HepG2 (cell line): ENCODE measurements around the gene EHD1. TPM values are rescaled to one million over a fixed set of nuclear protein-coding genes. Genes with fewer than 3 reads are reported as not detected.

Experiments
- ATF1 ChIP-seq: IDR thresholded peaks from 2 replicates; pipeline ENCODE4 v1.6.1; 2016; ENCODE audit warnings: mild to moderate bottlenecking, control low read depth
- CBFB ChIP-seq: sonication (generic); formaldehyde crosslinking; IDR thresholded peaks from 2 replicates; pipeline ENCODE4 v1.4.0; 2020; ENCODE audit warnings: missing genetic modification reagents
- DR1 ChIP-seq: sonication (generic); formaldehyde crosslinking; IDR thresholded peaks from 2 replicates; pipeline ENCODE4 v1.8.0; 2021; ENCODE audit warnings: mild to moderate bottlenecking, missing genetic modification reagents, inconsistent platforms
- GABPB1 ChIP-seq: IDR thresholded peaks from 2 replicates; pipeline ENCODE4 v1.6.1; 2016; ENCODE audit warnings: mild to moderate bottlenecking, missing genetic modification reagents, moderate library complexity, missing compliant biosample characterization
- GATAD2A ChIP-seq: IDR thresholded peaks from 2 replicates; pipeline ENCODE4 v1.6.1; 2016
- KDM2A ChIP-seq: sonication (generic); formaldehyde crosslinking; IDR thresholded peaks from 2 replicates; pipeline ENCODE4 v1.4.0; 2020; ENCODE audit warnings: low read depth, missing genetic modification reagents, borderline replicate concordance
- KLF15 ChIP-seq: sonication (generic); formaldehyde crosslinking; IDR thresholded peaks from 2 replicates; pipeline ENCODE4 v1.8.1; 2023; ENCODE audit warnings: borderline replicate concordance, mild to moderate bottlenecking, inconsistent platforms, missing genetic modification reagents, mixed read lengths
- KLF6 ChIP-seq: IDR thresholded peaks from 2 replicates; pipeline ENCODE4 v1.8.0; 2016; ENCODE audit warnings: missing biosample characterization, missing genetic modification reagents
- MAFG ChIP-seq: sonication (generic); formaldehyde crosslinking; IDR thresholded peaks from 2 replicates; pipeline ENCODE4 v1.5.1; 2020; ENCODE audit warnings: mild to moderate bottlenecking, missing genetic modification reagents
- NFATC3 ChIP-seq: sonication (generic); formaldehyde crosslinking; IDR thresholded peaks from 2 replicates; pipeline ENCODE4 v1.5.1; 2020; ENCODE audit warnings: mild to moderate bottlenecking, missing genetic modification reagents
- POLR2AphosphoS2 ChIP-seq: IDR thresholded peaks from 2 replicates; pipeline ENCODE4 v1.6.1; 2011; ENCODE audit warnings: low read depth, low read length, improper control_type of control experiment
- RBM22 ChIP-seq: fragments of 200-400 bp; formaldehyde crosslinking; optimal IDR thresholded peaks from 2 replicates; pipeline ENCODE3; 2017; ENCODE audit warnings: mild to moderate bottlenecking, low read length, moderate library complexity
- TAF15 ChIP-seq: fragments of 200-400 bp; formaldehyde crosslinking; IDR thresholded peaks from one replicate; pipeline ENCODE4 v1.6.1; 2018; ENCODE audit warnings: mild to moderate bottlenecking, low read depth, low read length; ENCODE audit not compliant: poor library complexity, severe bottlenecking
- TP53 ChIP-seq: sonication (generic); formaldehyde crosslinking; conservative IDR thresholded peaks from 2 replicates; pipeline ENCODE4 v1.4.0; 2020; ENCODE audit warnings: missing genetic modification reagents
- ZFP37 ChIP-seq: sonication (generic); formaldehyde crosslinking; IDR thresholded peaks from 2 replicates; pipeline ENCODE4 v1.4.0; 2020; ENCODE audit warnings: missing genetic modification reagents, borderline replicate concordance
- ZNF251 ChIP-seq: sonication (generic); formaldehyde crosslinking; IDR thresholded peaks from 2 replicates; pipeline ENCODE4 v1.9.0; 2021; ENCODE audit warnings: mild to moderate bottlenecking, missing genetic modification reagents
- ZNF432 ChIP-seq: sonication (generic); formaldehyde crosslinking; IDR thresholded peaks from 2 replicates; pipeline ENCODE4 v1.5.0; 2020; ENCODE audit warnings: missing genetic modification reagents, mild to moderate bottlenecking, borderline replicate concordance
- ZNF569 ChIP-seq: sonication (generic); formaldehyde crosslinking; IDR thresholded peaks from 2 replicates; pipeline ENCODE4 v1.5.0; 2020; ENCODE audit warnings: mild to moderate bottlenecking, missing genetic modification reagents, moderate library complexity, borderline replicate concordance
- ZNF589 ChIP-seq: sonication (generic); formaldehyde crosslinking; conservative IDR thresholded peaks from 2 replicates; pipeline ENCODE4 v1.8.0; 2022; ENCODE audit warnings: mild to moderate bottlenecking, moderate library complexity, missing genetic modification reagents
- ZNF615 ChIP-seq: sonication (generic); formaldehyde crosslinking; IDR thresholded peaks from 2 replicates; pipeline ENCODE4 v1.5.0; 2020; ENCODE audit warnings: mild to moderate bottlenecking, missing genetic modification reagents, borderline replicate concordance
- ZNF713 ChIP-seq: sonication (generic); formaldehyde crosslinking; IDR thresholded peaks from 2 replicates; pipeline ENCODE4 v1.4.0; 2020; ENCODE audit warnings: mild to moderate bottlenecking, missing genetic modification reagents
- ZNF776 ChIP-seq: sonication (generic); formaldehyde crosslinking; IDR thresholded peaks from 2 replicates; pipeline ENCODE4 v1.4.0; 2020; ENCODE audit warnings: mild to moderate bottlenecking, missing genetic modification reagents
- polyA plus RNA-seq, 8 experiments: library from polyadenylated mRNA; depleted of rRNA in 3 of 8; stranded (reverse) in 7 of 8; unstranded in 1 of 8; fragments of >200 nt; fragmentation: Illumina TruSeq in 4 of 8; extraction: Trizol in 4 of 8; gene quantifications; 2 replicates each; pipeline versions ENCODE4 v1.2.1 to v1.2.3, GENCODE V29; 2011 to 2016; ENCODE audit warnings: low read depth in 4 of 8, missing spikeins in 1 of 8, mixed read lengths in 1 of 8; ENCODE audit not compliant: insufficient read depth in 1 of 8
- total RNA-seq, 5 experiments: library from RNA; depleted of rRNA; stranded (reverse); fragments of >200 nt; fragmentation: Illumina TruSeq; extraction: Trizol; gene quantifications; 2 replicates each; pipeline ENCODE4 v1.2.3, GENCODE V29; 2016; ENCODE audit warnings: low read depth in 1 of 5
- TF ChIP-seq, protein P1 (sequence below): sonication (generic); formaldehyde crosslinking; IDR thresholded peaks from 2 replicates; pipeline ENCODE4 v1.4.0; 2020; ENCODE audit warnings: missing genetic modification reagents, mild to moderate bottlenecking, borderline replicate concordance
- TF ChIP-seq, protein P2 (sequence below): sonication (generic); formaldehyde crosslinking; IDR thresholded peaks from 2 replicates; pipeline ENCODE4 v1.5.0; 2020; ENCODE audit warnings: missing genetic modification reagents, mild to moderate bottlenecking, borderline replicate concordance
- TF ChIP-seq, protein P3 (sequence below): sonication (generic); formaldehyde crosslinking; IDR thresholded peaks from 2 replicates; pipeline ENCODE4 v1.4.0; 2020; ENCODE audit warnings: mild to moderate bottlenecking, missing genetic modification reagents
- TF ChIP-seq, protein P4 (sequence below): sonication (generic); formaldehyde crosslinking; IDR thresholded peaks from 2 replicates; pipeline ENCODE4 v1.4.0; 2020; ENCODE audit warnings: missing genetic modification reagents

The EHD1 gene
- total and polyA plus RNA-seq, 2 of the 13 experiments (the other 11 are each of a cell fraction or from before 2014, with no cell fraction given), result 23.6 to 26.6 TPM

DNA sequence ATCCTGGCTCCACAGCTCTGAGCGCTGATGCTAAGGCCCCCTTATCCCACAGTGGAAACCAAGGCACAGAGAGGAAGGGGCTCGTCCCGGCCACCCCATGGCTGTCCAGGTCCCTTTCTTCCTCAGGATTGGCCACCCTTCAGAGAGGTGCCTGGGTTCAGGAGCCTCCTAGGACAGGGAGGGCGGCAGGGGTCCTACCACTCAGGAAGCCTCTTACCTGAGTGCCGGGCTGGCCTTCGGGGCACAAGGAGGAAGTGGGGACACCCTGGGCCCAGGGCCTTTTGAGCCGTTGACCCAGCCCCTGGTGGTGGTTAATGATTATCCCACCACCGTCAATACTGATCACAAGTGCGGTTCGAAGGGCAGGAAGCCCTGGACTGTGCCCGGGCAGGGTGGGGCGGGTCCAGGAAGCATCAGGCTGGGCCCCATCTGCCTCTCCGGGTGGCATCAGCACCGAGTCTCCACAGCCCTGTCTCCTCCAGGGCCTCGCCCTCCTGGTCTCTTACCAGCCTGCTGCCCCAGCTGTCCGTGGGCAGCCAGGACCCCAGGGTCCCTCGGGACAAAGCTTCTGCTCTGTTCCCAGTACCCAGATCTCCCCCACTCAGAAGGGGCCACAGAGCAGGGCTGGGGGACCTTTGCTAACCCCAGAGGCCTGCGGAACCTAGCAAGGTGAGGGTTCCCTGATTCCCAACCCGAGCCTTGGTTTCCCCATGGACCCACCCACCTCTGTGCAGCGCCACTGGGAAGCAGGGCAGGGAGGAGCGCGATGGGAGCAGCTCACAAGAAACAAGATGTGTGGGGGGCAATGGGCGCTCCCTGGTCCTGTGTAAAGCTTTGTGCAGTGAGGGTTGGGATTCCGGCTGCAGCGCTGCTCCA lies 15.0 kb upstream of the EHD1 start (continued):
- TF ChIP-seq ATF1, result no peak
- peak; percentile 77 for TF ChIP-seq GABPB1 (CRISPR knock-in tag)
- TF ChIP-seq ZNF432, result no peak
- TF ChIP-seq MAFG, result no peak
- no peak; the same call in 1 of the 2 replicates for TF ChIP-seq TP53 (CRISPR knock-in tag)
- TF ChIP-seq ZNF589 (CRISPR knock-in tag), result no peak
- TF ChIP-seq KLF15, result peak; percentile 50; the same call in 1 of the 2 replicates
- TF ChIP-seq RBM22, result peak; percentile 13
- TF ChIP-seq CBFB (CRISPR knock-in tag), result peak; percentile 71
- TF ChIP-seq KLF6 (CRISPR knock-in tag), result peak; percentile 72; the same call in 1 of the 2 replicates
- no peak for TF ChIP-seq ZNF569 (CRISPR knock-in tag)
- TF ChIP-seq KDM2A, result peak; percentile 61; the same call in 1 of the 2 replicates
- TF ChIP-seq, protein P1, sequence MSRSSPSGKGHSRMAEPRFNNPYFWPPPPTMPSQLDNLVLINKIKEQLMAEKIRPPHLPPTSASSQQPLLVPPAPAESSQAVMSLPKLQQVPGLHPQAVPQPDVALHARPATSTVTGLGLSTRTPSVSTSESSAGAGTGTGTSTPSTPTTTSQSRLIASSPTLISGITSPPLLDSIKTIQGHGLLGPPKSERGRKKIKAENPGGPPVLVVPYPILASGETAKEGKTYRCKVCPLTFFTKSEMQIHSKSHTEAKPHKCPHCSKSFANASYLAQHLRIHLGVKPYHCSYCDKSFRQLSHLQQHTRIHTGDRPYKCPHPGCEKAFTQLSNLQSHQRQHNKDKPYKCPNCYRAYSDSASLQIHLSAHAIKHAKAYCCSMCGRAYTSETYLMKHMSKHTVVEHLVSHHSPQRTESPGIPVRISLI (CRISPR knock-in tag), result 0 out of 2 replicates have a peak, but pooled peaks have one; percentile 38
- 0 out of 2 replicates have a peak, but pooled peaks have one; percentile 70 for TF ChIP-seq ZNF713 (CRISPR knock-in tag)
- peak; percentile 97 for TF ChIP-seq DR1 (CRISPR knock-in tag)
- no peak for TF ChIP-seq ZNF615 (CRISPR knock-in tag)
- TF ChIP-seq, protein P2, sequence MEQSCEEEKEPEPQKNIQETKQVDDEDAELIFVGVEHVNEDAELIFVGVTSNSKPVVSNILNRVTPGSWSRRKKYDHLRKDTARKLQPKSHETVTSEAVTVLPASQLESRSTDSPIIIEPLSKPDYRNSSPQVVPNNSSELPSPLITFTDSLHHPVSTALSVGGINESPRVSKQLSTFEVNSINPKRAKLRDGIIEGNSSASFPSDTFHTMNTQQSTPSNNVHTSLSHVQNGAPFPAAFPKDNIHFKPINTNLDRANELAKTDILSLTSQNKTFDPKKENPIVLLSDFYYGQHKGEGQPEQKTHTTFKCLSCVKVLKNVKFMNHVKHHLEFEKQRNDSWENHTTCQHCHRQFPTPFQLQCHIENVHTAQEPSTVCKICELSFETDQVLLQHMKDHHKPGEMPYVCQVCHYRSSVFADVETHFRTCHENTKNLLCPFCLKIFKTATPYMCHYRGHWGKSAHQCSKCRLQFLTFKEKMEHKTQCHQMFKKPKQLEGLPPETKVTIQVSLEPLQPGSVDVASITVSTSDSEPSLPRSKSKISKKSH (CRISPR knock-in tag), result no peak
- TF ChIP-seq ZNF251 (CRISPR knock-in tag), result no peak
- TF ChIP-seq GATAD2A (CRISPR knock-in tag), result peak; percentile 80
- peak; percentile 77; the same call in 1 of the 2 replicates for TF ChIP-seq POLR2AphosphoS2
- TF ChIP-seq, protein P3, sequence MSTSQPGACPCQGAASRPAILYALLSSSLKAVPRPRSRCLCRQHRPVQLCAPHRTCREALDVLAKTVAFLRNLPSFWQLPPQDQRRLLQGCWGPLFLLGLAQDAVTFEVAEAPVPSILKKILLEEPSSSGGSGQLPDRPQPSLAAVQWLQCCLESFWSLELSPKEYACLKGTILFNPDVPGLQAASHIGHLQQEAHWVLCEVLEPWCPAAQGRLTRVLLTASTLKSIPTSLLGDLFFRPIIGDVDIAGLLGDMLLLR, result peak; percentile 25; the same call in 1 of the 2 replicates
- no peak; the same call in 1 of the 2 replicates for TF ChIP-seq ZNF776 (CRISPR knock-in tag)
- TF ChIP-seq ZFP37, result peak; percentile 55; the same call in 1 of the 2 replicates
- TF ChIP-seq, protein P4, sequence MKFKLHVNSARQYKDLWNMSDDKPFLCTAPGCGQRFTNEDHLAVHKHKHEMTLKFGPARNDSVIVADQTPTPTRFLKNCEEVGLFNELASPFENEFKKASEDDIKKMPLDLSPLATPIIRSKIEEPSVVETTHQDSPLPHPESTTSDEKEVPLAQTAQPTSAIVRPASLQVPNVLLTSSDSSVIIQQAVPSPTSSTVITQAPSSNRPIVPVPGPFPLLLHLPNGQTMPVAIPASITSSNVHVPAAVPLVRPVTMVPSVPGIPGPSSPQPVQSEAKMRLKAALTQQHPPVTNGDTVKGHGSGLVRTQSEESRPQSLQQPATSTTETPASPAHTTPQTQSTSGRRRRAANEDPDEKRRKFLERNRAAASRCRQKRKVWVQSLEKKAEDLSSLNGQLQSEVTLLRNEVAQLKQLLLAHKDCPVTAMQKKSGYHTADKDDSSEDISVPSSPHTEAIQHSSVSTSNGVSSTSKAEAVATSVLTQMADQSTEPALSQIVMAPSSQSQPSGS (CRISPR knock-in tag), result peak; percentile 70
- TF ChIP-seq TAF15, result no peak
- 0 out of 2 replicates have a peak, but pooled peaks have one; percentile 9 for TF ChIP-seq NFATC3 (CRISPR knock-in tag)
